NCI-H82 (cell line): Measurements from ENCODE around the gene TLR9.
A peak's percentile ranks its signal among the peaks of the same experiment; 100 is the strongest.

Experiments
- DNase-seq: peaks from one replicate; lab custom pipeline; 2025; lab: John Stamatoyannopoulos, UW

The TLR9 gene

GRCh38 chr3:52246728-52247408 lies 21.4 kb upstream of the TLR9 start:
- no peak for DNase-seq

GRCh38 chr3:52246264-52246620 lies 20.8 kb upstream of the TLR9 start:
- DNase-seq: no peak

GRCh38 chr3:52245322-52246263 lies 20.1 kb upstream of the TLR9 start, which contains the start of gene PPM1M:
TSS of gene PPM1M (plus strand) at chr3:52245759. CDS start at chr3:52245825, 66 bp downstream.
- peak; percentile 36 for DNase-seq

GRCh38 chr3:52243791-52244628 lies 18.6 kb upstream of the TLR9 start:
- DNase-seq: no peak

GRCh38 chr3:52242039-52242438 lies 16.6 kb upstream of the TLR9 start:
- DNase-seq: peak; percentile 8

GRCh38 chr3:52240886-52241370 lies 15.5 kb upstream of the TLR9 start:
- DNase-seq: no peak

- DNase-seq: peak; percentile 99
Observed at GRCh38 chr3:52240059-52240885, 14.8 kb upstream of the TLR9 start.

GRCh38 chr3:52238761-52239701 lies 13.6 kb upstream of the TLR9 start, which contains the start of gene TWF2:
TSS of gene TWF2 (minus strand) at chr3:52239158. CDS start at chr3:52239016, 142 bp downstream.
- DNase-seq: peak; percentile 82

GRCh38 chr3:52238193-52238760 lies 12.8 kb upstream of the TLR9 start:
- DNase-seq: no peak

GRCh38 chr3:52237657-52238172 lies 12.3 kb upstream of the TLR9 start:
- peak; percentile 13 for DNase-seq

GRCh38 chr3:52237006-52237656 lies 11.7 kb upstream of the TLR9 start:
- DNase-seq: no peak

GRCh38 chr3:52236424-52236886 lies 11.0 kb upstream of the TLR9 start:
- DNase-seq: no peak

GRCh38 chr3:52234516-52235447 lies 9.3 kb upstream of the TLR9 start:
- no peak for DNase-seq

- no peak for DNase-seq
Observed at GRCh38 chr3:52233968-52234367, 8.5 kb upstream of the TLR9 start.

- DNase-seq: no peak
Observed at GRCh38 chr3:52233108-52233591, 7.7 kb upstream of the TLR9 start.

- no peak for DNase-seq
Observed at GRCh38 chr3:52232279-52233107, 7.0 kb upstream of the TLR9 start.
